Esophagus squamous epithelium (tissue), 5 donors: Measurements from ENCODE around the gene SPSB1. TPM values are rescaled to one million over a fixed set of nuclear protein-coding genes. Genes with fewer than 3 reads are reported as not detected.
A peak's percentile ranks its signal among the peaks of the same experiment; 100 is the strongest.

ENCODE experiments used
- DNase-seq: peaks from one replicate; lab custom pipeline; 2025; lab: John Stamatoyannopoulos, UW
- H3K27ac ChIP-seq, 4 donors: fragments of 200-600 bp; sonication (generic); one replicate each; pipeline ENCODE4 v1.5.1; 2016 to 2019; ENCODE audit warnings: mild to moderate bottlenecking in 1 of 4
- H3K27me3 ChIP-seq, 4 donors: fragments of 200-600 bp; sonication (generic); 1 replicate in 3 of 4; 2 replicates in 1 of 4; pipeline versions ENCODE4 v1.5.1 to v1.6.0; 2017 to 2021; ENCODE audit warnings: antibody characterized with exemption in 1 of 4
- H3K36me3 ChIP-seq, 3 donors: fragments of 200-600 bp; sonication (generic); one replicate each; pipeline ENCODE4 v1.5.1; 2016 to 2019
- H3K4me1 ChIP-seq, 3 donors: fragments of 200-600 bp; sonication (generic); one replicate each; pipeline ENCODE4 v1.5.1; 2017 to 2019
- H3K4me3 ChIP-seq, 4 donors: fragments of 200-600 bp; sonication (generic); 1 replicate in 3 of 4; 2 replicates in 1 of 4; pipeline ENCODE4 v1.5.1; 2016 to 2019; ENCODE audit warnings: mild to moderate bottlenecking in 2 of 4, moderate library complexity in 1 of 4
- H3K9me3 ChIP-seq, 3 donors: fragments of 200-600 bp; sonication (generic); one replicate each; pipeline ENCODE4 v1.5.1; 2016 to 2019
- POLR2A ChIP-seq, 4 donors: fragments of 450-650 bp; IDR thresholded peaks; one replicate each; pipeline ENCODE4 v1.6.1; 2017; ENCODE audit warnings: antibody characterized with exemption in 4 of 4, mild to moderate bottlenecking in 4 of 4, moderate library complexity in 3 of 4
- WGBS, 2 donors: methylation state at CpG; one replicate each; pipeline ENCODE4 v1.1.5; 2018; 5-methylcytosine and 5-hydroxymethylcytosine counted together
- intact Hi-C: fragments of 100-400 bp; cut with DNase I; formaldehyde crosslinking; loops from one replicate; pipeline ENCODE4 v1.15.0; 2022
- total RNA-seq, 4 donors: library from RNA; depleted of rRNA; stranded (reverse); fragments of >200 nt; gene quantifications; one replicate each; pipeline ENCODE4 v1.1.0, GENCODE V29; 2016
- TF ChIP-seq, protein P1 (sequence below), 6 experiments: fragments of 450-650 bp in 4 of 6; fragments of 200-600 bp in 2 of 6; sonication (generic) in 2 of 6; IDR thresholded peaks; one replicate each; pipeline ENCODE4 v1.5.1; 2016 to 2019; ENCODE audit warnings: antibody characterized with exemption in 6 of 6, mild to moderate bottlenecking in 4 of 6, moderate library complexity in 4 of 6
- donor health status: DM: yes; HTN: yes; CAD: no.

Gene SPSB1
- total RNA-seq, 4 donors from 2014 or later = 15.2 to 35.5 (median 25.2) TPM

DNA sequence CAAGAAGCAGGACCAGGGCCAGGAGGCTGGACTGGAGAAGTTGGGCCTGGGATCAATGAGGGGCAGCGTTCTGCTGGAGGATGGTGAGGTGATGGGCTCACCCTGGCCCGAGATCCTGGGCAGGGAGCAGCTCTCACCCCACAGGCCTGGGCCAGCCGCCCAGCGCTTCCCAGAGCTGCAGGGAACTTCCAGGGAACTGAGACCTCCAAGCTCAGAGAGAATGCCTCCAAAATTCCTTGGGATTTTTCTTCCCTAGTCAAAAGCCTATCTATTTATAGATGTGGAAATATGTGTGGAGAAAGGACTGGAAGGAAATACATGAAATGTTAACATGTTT, 121.2 kb downstream of the SPSB1 start:
- H3K27me3 ChIP-seq = no peaks in the 10 kb centered on the region
- peak overlapping the region in 1 of 4 donors; percentile 37 for H3K4me3 ChIP-seq
- no peaks in the 10 kb centered on the region for H3K9me3 ChIP-seq
- 11 to 20% methylated on average over 1 to 3 of the region's 4 CpGs for WGBS, 2 donors
- H3K27ac ChIP-seq = peak overlapping the region; percentile 88 to 95 (median 92)
- H3K36me3 ChIP-seq = no peaks in the 10 kb centered on the region
- TF ChIP-seq, protein P1, sequence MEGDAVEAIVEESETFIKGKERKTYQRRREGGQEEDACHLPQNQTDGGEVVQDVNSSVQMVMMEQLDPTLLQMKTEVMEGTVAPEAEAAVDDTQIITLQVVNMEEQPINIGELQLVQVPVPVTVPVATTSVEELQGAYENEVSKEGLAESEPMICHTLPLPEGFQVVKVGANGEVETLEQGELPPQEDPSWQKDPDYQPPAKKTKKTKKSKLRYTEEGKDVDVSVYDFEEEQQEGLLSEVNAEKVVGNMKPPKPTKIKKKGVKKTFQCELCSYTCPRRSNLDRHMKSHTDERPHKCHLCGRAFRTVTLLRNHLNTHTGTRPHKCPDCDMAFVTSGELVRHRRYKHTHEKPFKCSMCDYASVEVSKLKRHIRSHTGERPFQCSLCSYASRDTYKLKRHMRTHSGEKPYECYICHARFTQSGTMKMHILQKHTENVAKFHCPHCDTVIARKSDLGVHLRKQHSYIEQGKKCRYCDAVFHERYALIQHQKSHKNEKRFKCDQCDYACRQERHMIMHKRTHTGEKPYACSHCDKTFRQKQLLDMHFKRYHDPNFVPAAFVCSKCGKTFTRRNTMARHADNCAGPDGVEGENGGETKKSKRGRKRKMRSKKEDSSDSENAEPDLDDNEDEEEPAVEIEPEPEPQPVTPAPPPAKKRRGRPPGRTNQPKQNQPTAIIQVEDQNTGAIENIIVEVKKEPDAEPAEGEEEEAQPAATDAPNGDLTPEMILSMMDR (IDR thresholded peaks at IDR 0.05) = no peak
- no peak for TF ChIP-seq POLR2A (IDR thresholded peaks at IDR 0.05)
- intact Hi-C loops = no loop called here
- peaks cover 25 to 42% (median 34%) of the 10 kb centered on the region in 3 donors for H3K4me1 ChIP-seq
- no peak for DNase-seq

DNA sequence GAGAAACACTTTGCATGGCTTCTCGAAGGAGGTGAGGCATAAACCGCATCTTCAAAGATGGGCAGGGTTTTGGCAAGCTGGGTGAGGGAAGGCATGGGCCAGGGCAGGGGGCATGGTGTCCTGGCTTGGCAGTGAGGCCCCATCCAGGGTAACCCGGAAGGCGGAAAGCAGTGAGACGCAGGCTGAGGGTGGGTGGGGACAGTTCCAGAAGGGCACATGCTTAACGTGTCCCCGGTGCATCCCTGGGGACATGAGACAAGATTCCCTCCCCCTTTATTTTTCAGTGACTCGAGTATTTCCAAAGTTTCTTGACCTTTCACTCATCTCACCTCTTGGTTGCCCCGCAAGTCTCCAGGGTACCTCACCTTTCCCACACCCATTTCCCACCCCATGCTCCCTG, 123.8 kb downstream of the SPSB1 start:
- Histone ChIP-seq H3K27ac (peak overlapping the region in 1 of 4 donors; percentile 0), H3K36me3 (no peaks in the 10 kb centered on the region), H3K4me1 (peaks cover 25 to 59% (median 39%) of the 10 kb centered on the region in 3 donors), H3K9me3 (no peaks in the 10 kb centered on the region), H3K27me3 (no peaks in the 10 kb centered on the region), H3K4me3 (no peak overlapping the region)
- TF ChIP-seq, protein P1 (IDR thresholded peaks at IDR 0.05) = no peak
- no peak for TF ChIP-seq POLR2A (IDR thresholded peaks at IDR 0.05)
- 70 to 82% methylated on average over 7 to 8 of the region's 9 CpGs for WGBS, 2 donors
- intact Hi-C loops = no loop called here
- DNase-seq = no peak

DNA sequence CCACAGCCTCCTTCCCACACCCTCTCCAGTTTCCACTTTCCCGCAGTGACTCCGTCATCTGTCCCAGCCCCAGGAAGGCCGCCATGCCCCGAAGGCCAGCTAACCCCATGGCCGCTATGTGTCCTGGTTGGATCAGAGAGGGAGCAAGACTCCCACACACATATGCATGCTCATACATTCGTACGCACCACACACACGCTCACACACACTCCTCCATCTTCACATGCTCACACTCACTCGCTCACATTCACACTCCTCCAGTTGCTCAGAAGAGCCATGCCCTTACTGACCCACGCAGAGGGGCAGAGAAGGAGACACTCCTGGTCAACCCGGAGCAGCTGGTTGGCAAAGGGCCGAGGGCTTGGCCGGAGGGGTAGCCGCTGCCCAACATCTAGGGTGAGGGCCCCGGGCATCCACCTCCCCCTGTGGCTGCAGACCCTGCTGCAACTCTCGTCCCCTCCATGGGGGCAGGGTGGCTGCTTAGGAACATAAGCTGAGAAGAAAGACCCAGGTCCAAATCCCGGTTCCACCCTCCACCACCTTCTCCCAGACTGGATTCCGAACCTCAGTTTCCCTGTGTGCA, 124.3 kb downstream of the SPSB1 start:
- peaks cover 22 to 54% (median 37%) of the 10 kb centered on the region in 3 donors for H3K4me1 ChIP-seq
- TF ChIP-seq, protein P1 (IDR thresholded peaks at IDR 0.05) = no peak
- no peak for TF ChIP-seq POLR2A (IDR thresholded peaks at IDR 0.05)
- peak overlapping the region in 1 of 4 donors; percentile 0 for H3K27ac ChIP-seq
- H3K9me3 ChIP-seq = no peaks in the 10 kb centered on the region
- H3K27me3 ChIP-seq = no peaks in the 10 kb centered on the region
- DNase-seq = no peak
- intact Hi-C loops = no loop called here
- WGBS, 2 donors = 82 to 88% methylated on average over 11 to 13 of the region's 18 CpGs
- no peak overlapping the region for H3K4me3 ChIP-seq
- no peaks in the 10 kb centered on the region for H3K36me3 ChIP-seq

DNA sequence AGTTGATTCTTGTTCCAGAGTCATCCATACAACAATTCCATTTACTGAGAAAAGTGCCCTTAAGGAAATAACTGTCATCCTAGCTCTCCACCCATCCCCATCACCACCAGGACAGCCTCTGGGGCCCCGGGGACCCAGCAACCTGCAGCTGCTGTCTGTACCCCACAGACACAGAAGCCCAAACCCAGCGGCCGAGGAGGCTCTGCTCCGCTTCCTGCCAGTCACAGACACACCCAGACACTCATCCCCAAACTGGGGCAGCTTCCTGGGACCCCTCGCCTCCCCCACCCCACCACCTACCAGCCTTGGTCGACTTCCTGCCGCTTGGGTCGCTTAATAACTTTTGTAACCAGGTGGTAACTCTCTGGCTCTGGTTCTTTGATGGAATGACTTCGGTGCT, 125.0 kb downstream of the SPSB1 start:
- intact Hi-C loops = no loop called here
- Histone ChIP-seq H3K4me1 (peaks cover 17 to 47% (median 30%) of the 10 kb centered on the region in 3 donors), H3K4me3 (no peak overlapping the region), H3K27ac (no peak overlapping the region), H3K9me3 (no peaks in the 10 kb centered on the region), H3K27me3 (no peaks in the 10 kb centered on the region), H3K36me3 (no peaks in the 10 kb centered on the region)
- TF ChIP-seq, protein P1 (IDR thresholded peaks at IDR 0.05) = no peak
- TF ChIP-seq POLR2A (IDR thresholded peaks at IDR 0.05) = no peak
- WGBS, 2 donors = 62 to 78% methylated on average over 3 to 8 of the region's 9 CpGs
- no peak for DNase-seq

DNA sequence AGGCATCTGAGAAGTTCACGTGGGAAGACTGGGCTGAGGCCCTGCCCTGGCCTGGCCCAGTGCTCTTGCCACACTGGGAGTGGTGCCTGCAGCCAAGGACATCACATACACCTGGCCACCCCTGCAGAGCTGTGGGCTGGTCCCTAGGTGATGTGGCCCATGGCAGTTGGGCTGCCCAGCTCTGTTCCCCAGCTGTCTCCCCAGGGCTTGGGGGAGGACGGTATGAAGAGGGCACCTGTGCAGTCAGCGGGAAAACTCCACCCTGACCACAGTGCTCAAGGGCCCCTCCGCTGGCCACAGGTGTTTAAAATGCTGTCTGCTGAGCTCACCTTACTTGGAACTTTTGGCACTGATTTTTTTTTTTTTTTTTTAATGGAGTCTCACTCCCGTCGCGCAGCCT, 126.2 kb downstream of the SPSB1 start:
- Histone ChIP-seq H3K4me1 (peaks cover 5 to 47% (median 19%) of the 10 kb centered on the region in 3 donors), H3K4me3 (no peak overlapping the region), H3K27me3 (no peaks in the 10 kb centered on the region), H3K36me3 (no peaks in the 10 kb centered on the region), H3K27ac (peak overlapping the region in 2 of 4 donors; percentile 55 to 58), H3K9me3 (no peaks in the 10 kb centered on the region)
- WGBS, 2 donors = 94 to 98% methylated on average over 5 to 6 of the region's 7 CpGs
- DNase-seq = no peak
- no peak for TF ChIP-seq POLR2A (IDR thresholded peaks at IDR 0.05)
- TF ChIP-seq, protein P1 (IDR thresholded peaks at IDR 0.05) = no peak
- intact Hi-C loops = no loop called here

Other genes with a start within 250 kb of the SPSB1 start
- 1 to 10 TPM; 1.9 to 7.1 (median 4.2) TPM for gene SLC2A5, start 223.3 kb upstream of the SPSB1 start, total RNA-seq
- gene GPR157, start 163.8 kb upstream of the SPSB1 start, total RNA-seq = 10 to 100 TPM; 28.5 to 57.4 (median 30.2) TPM
- 10 to 100 TPM; 10.6 to 35.5 (median 18.7) TPM for gene H6PD, start 58.1 kb upstream of the SPSB1 start, total RNA-seq
- 1 to 10 TPM; 4.2 to 7.2 (median 5.7) TPM for gene SLC25A33, start 246.6 kb downstream of the SPSB1 start, total RNA-seq